HG03575 (cell line): ENCODE data around the gene THAP7.
A peak's percentile ranks its signal among the peaks of the same experiment; 100 is the strongest.
"Not testable (repeated sequence)": the region's sequence is repeated elsewhere in the genome, so short reads cannot be mapped to it uniquely, and the experiment has no call there.

Experiments used
- ATAC-seq: cut with Tn5 transposase; IDR thresholded peaks from one replicate; pipeline ENCODE4 v1.9.1; 2021; ENCODE audit not compliant: unreplicated experiment, insufficient number of reproducible peaks, low FRiP score; ENCODE audit errors: extremely low read depth

The THAP7 gene

GRCh38 chr22:21001601-21002325, at the start of gene THAP7:
Gene THAP7 (minus strand): TSS chr22:21002118. CDS start chr22:21001911, 207 bp downstream.
- peak; percentile 34 for ATAC-seq

GRCh38 chr22:21051145-21051830, 49.4 kb upstream of the THAP7 start:
- ATAC-seq, result no peak

GRCh38 chr22:21048965-21049364, 47.0 kb upstream of the THAP7 start:
- ATAC-seq, result not testable (repeated sequence)

- ATAC-seq, result not testable (repeated sequence)
Observed at GRCh38 chr22:21048448-21048847, 46.5 kb upstream of the THAP7 start.

- ATAC-seq, result no peak
Observed at GRCh38 chr22:21047730-21048129, 45.8 kb upstream of the THAP7 start.

GRCh38 chr22:21047035-21047661, 45.2 kb upstream of the THAP7 start:
- no peak for ATAC-seq

DNA sequence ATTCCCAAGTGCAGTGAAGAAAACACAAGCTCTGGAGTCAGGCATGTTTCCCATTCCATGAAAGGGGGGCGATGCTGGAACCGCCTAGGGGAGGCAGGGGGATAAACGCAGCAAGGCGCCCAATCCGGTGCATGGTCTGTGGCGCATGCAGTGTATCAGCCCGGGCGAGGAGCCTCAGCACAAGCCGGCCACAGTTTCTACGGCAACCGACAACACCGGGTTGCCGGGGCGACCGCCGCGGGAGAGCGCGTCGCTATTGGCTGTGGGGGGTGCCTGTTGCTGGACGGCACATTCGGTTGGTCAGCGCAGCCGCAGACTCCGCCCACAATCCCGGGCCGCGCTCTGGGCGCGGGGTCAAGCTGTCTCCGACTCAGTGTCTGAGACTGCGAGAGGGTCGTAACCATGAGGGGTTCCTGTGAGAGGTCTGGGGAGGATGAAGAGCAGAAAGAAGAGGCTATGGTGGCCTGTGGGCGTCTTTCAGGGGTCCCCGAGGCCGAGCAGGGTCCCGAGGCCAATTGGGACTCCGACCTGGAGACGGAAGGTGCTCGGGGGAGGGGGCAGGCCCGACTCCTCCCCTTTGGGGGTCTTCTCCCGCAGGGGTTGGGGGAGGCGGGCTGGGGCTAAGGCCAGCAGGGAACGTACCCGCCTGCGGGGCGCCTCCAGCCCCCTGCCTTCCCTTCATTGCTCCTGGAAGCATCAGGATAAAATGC, 43.8 kb upstream of the THAP7 start, which contains the start of gene LRRC74B:
Gene LRRC74B (plus strand): TSS at position 362 of the 710 bp plus-strand sequence. CDS start 41 bp downstream, at position 403.
- no peak for ATAC-seq

DNA sequence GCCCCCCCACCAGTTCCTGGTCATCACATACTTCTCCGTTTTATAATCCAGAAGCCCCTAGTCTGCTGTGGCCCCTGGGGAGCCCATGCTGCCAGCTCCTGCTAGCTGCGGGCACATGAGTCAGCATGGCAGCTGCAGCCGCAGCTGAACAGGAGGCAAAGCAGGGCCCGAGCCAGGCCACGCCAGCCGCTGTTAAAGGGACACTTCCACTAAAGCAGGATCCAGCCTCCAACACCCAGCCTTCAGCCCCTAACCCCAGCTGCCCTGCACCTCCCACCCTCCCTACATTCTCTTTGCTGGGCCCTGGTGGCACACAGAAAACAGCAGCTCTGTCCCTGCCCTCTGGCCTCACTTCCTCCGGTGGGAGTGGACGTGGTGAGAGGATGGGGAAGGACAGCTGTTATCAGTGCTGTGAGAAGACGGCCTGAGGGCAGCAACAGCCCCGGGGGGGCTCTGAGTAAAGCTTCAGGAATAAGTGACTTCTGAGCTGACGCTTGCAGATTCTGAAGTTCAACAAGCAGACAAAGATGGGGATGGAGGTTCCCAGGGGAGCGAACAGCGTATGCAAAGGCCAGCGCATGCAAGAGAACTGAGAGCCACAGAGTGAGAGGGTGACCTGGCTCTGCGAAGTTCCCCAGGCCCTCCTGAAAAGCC, 43.1 kb upstream of the THAP7 start:
- ATAC-seq, result no peak

DNA sequence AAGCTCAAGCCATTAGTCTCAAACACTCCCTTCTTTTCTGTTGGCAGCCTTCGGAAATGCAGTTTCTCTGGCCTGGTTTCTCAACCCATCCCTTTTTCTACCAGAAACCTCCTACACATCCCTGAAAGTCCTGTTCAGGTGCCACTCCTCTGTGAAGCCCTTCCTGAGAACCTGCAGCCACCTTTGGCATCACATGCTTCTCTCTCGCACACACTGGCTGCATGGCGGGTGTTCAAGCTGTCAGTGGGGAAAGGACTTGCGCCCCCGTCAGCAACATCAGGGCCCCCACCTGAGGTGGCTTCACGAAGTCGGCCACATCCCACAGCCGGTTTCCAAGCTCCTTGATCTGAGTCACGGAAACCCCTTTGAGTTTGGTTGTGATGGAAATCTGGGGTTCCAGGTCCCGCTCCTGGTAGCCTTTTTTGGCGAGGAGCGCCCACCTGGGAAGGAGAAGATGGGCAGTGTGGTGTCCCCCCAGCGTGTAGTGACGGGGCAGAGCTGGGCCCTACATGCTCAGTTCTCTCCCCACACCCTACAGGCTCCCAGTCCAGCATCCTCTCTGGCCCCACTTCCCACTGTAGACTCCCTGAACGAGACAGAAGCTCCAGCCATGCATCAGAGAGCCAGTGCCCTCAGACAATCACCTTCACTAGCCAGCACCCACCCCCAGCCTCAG, 42.1 kb upstream of the THAP7 start:
- ATAC-seq, result no peak

DNA sequence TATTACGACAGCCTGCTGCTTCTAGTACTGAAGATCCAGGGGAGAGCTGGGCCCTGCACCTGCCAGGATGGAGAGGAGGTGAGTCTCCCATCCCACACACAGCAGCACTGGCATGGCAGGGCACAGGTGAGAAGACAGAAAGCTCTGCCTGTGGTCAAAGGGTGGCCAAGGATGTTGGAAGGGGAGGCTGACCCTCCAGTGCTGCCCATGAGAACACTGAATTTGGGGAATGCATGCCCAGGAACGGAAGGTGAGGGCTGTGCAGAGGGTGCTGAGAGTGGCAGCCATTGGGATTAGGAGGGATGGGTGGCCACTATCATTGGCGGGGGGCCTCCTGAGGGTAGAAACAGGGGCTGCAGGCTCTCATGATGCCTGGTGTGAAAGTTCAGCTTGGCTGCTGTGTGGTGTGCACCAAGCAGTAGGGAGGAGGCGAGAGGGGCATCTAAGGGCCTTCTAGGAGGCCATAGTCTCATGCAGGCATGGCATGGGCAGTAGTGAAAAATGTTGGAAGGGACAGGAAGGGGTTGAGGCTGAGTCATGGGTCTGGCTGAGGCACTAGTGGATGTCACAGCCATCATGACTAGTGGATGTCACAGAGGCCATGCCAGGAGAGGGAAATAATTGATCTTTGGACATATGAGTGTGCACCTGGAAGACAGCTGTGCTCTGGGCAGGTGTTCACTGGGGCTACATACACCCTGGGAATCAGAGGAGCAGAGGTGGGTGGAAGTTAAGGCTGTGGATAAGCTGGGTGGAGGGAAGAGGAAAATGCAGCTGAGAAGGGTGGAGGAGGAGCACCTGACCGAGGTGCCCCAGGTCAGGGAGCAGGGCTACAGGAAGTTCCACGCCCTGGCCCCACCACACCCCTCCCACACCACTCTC, 41.3 kb upstream of the THAP7 start:
- ATAC-seq, result no peak

- ATAC-seq, result no peak
Observed at GRCh38 chr22:21041937-21042336, 40.0 kb upstream of the THAP7 start.

GRCh38 chr22:21039158-21039557, 37.2 kb upstream of the THAP7 start:
- ATAC-seq, result not testable (repeated sequence)

- no peak for ATAC-seq
Observed at GRCh38 chr22:21038405-21038804, 36.5 kb upstream of the THAP7 start.

DNA sequence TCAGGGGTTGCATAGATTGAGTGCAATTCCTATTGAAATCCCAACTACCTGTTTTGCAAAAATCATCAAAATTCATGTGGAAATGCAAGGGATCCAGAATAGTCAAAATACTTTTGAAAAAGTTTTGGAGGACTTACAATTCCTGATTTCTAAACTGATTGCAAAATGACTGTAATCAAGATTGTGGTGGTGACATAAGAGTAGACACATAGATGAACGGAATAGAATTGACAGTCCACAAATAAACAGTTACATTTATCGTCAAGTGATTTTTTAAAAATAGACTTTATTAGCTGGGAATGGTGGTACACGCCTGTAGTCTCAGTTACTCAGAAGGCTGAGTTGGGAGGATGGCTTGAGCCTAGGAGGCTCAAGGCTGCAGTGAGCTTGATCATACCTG, 33.1 kb upstream of the THAP7 start:
- ATAC-seq, result no peak

DNA sequence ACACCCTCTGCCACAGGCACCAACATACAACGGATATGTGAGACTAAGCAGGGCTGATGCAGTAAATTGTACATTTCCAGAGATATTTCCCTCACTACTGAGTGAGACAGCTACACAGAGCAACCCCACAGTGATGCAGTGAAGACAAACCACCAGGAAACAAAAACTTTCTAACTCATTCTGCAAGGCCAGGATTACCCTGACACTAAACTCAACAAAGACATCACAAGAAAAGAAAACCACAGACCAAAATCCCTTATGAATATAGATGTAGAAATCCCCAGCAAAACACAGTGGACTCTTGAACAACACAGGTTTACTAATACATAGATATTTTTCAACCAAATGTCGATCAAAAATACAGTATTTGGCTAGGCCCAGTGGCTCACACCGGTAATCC, 32.0 kb upstream of the THAP7 start:
- no peak for ATAC-seq

DNA sequence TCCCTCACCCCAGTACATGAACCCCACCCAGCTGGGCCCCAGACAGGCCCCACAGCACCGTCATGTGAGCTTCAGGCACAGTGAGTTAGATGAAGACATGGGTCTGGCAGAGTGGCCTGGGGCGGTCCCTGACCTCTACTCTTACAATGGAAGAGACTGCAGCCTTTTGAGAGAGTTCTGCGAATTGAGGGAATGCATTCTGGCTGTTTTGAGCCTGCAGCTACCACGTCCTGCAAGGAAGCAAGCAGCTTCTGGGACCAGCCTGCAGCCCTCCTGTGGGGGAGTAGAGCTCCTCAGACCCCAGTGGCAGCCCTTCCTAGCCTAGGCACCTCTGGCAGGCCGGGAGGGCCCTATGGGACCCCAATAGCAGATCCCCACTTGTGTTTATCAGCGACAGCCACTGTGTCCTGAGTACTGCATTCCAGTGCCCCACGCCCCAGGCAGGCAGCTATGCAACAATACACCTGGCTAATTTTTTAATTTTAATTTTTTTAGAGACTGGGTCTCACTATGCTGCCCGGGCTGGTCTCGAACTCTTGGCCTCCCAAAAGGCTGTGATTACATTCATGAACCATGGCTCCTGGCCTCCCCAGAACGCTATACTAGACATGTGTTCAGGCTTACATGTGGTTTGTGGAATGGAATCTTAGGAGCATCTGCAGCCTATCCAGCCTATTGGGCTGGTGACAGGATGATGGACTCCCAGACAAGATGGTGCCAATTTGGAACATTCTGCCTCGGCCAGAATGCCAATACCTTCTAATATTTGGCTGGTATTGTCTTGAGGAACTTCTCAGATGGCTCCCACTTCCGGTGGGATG, 31.2 kb upstream of the THAP7 start:
- no peak for ATAC-seq
